Ramos (cell line): Measurements from ENCODE around the gene HEXIM2.

Experiments
- in situ Hi-C: fragments of 300-500 bp; cut with MboI; formaldehyde crosslinking; loops from one replicate; pipeline ENCODE4 v1.14.3; 2022; ENCODE audit warnings: low sequenced_read_pairs; ENCODE audit not compliant: unreplicated experiment

HEXIM2 gene

DNA sequence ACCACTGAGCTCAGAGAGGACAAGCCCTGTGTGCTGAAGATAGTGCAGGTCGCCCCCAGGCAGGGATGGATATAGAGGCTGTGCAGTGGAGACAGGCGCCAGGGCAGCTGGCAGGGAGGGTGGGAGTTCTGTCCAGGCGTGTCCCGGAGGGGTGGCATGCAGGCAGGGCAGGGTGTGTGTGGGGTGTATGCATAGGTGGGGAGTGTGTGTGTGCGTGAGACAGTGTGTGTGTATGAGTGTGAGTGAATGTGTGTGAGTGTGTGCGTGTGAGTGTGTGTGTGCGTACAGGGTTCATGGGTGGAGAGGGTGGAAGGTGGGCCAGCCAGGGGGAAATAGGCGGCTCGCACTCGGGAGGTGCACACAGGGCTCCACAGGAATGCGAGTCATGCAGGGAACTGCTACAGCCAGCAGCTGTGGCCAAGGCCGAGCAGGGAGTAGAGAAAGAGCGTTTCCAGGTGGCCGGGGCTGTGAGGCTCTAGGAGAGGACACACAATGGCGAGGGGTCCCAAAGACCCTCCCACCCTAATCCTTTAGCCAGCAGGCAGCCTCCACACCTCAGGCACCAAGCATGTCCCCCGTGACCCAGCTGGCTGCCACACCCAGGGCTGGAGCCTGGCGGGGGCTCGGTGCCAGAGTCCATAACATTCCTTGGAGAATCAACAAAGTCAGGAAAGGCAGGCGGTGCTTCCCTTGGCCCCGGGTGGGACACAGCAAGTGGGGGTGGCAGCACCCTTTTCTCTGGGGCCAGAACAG is 34.0 kb upstream of the HEXIM2 start:
- in situ Hi-C loops, result no loop called here

- in situ Hi-C loops, result no loop called here
Measured at GRCh38 chr17:45128331-45128730, 33.3 kb upstream of the HEXIM2 start.

GRCh38 chr17:45128989-45129388 is 32.7 kb upstream of the HEXIM2 start:
- in situ Hi-C loops, result no loop called here

GRCh38 chr17:45129426-45129939 is 32.2 kb upstream of the HEXIM2 start:
- in situ Hi-C loops, result no loop called here

GRCh38 chr17:45129940-45130680 is 31.6 kb upstream of the HEXIM2 start:
- in situ Hi-C loops, result no loop called here

DNA sequence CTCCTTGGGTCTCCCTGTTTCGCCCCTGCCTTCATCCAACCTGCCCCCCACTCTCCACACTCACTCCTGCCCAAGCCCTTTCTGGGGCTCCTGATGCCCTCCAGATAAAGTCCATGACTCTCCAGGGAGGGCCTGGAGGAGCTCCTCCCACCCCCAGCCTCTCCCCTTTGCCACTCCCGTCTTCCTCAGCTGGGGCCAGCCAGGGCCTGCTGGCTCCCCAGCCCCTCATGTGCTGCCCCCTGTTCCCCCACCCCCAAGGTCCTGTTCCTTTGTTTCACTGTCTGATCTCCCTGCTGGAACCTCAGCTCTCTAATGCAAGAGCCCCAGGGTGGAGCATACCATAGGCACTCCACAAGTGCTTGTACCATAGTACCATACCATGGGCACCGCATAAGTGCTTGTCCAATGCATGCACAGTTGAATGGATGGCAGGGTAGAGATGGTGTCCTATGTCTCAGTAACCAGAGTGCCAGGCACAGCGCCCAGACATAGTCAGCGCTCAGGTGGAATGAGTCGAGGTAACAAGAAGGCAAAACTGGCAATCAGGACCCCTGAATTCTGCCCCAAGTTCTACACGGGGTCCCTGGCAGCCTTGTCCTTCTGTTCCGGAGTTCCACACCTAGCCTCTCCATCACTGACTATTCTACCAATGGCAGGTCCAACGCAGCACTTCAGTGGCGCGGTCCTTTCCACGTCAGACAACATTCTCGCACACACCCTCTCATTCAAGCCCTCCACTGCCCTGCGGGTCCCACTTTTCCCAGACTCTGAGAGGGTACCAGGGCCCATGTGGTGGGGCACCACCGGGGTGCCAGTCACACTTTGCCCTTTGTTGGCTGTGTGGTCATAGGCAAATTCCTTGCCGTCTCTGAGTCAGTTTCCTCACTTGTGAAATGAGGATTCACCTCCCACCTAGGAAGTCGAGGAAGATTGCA is 30.7 kb upstream of the HEXIM2 start:
- in situ Hi-C loops, result no loop called here

DNA sequence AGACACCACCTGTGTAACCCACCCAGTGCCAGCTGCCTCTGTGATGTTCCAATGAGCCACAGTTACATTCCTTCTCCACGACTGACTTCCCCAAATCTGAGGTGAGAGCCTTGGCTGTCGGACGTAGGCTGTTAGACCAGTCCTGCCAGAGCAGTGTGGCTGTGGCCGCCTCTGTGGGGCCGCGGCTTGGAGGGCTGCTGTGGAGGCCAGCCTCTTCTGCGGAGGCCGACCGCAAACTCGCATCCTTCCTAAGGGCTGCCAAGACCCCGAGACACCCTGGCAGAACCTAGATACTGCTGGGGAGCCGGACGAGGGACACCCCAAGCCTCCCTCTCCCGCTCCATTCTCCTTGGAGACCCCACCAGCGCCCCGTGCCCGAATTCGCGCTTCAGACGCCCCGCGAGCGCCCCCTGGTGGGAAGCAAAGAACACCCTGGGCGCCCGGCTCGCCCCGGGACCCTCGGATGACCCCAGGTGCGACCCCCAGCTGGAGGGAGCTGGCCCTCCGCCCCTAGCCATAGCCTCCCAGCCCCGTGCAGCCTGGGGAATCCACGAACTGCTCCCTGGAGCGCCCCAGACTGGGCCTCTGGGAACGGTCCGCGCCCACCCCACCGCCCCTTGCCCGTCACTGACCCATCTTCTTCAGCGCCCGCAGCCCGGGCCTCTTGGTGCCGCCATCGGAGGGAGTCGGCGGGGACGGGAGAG is 29.9 kb upstream of the HEXIM2 start:
- in situ Hi-C loops, result no loop called here

DNA sequence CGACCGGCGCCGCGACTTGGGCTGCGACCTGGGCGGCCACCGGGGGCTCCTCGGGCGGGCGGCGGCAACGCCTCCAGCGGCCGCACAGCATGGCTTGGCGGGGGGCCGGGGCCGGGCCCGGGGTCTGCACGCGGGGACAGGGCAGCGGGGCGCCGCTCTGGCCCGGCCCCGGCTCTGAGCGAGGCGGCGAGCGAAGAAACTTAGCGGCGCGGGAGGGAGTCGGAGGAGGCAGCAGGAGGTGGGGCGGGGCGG is 29.4 kb upstream of the HEXIM2 start, which contains the start of gene PLCD3:
PLCD3 (minus strand) TSS at position 196 of the 252 bp plus-strand sequence; CDS start at position 91, 105 bp downstream.
- in situ Hi-C loops, result no loop called here

DNA sequence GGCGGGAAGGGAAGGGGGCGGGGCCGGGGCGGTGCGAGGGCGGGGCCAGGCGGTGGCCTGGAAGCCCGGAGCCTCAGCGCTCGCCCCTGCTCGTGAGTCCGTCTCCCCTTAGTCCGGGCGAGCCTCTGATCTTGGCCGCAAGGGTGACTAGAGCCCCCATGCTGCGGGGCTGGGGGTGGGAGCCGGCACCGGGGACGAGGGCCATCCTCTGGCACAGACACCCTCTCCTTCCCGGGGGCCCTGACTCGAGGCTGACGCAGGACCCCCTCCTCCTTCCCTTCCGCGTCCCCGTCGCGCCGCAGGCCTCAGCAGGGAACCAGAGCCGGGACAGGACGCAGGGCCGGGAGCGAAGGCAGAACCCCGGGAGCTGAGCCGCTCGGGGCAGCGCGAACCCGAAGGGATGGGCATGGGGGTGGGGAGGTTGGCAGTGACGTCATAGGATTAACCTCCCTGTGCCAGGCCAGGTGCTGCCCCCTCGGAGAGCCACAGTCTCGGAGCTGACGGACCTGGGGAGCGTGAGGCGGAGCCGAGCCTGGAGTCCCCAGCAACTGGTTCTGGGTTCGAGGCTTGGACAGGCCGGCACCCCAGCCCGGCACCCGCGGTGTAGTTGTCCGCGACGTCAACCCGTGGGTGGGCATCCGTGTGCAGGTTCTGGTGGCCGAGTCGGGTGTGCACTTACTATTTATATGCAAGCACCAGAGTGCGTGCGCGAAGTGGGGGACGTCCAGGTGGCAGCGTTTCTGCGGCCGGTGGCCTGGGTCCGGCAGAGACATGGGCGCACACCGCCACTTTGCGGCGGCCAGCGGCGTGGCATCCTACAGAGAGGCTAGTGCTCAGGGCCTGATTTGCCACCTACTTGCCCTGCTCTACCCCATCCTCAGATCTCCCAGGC is 28.9 kb upstream of the HEXIM2 start:
- in situ Hi-C loops, result no loop called here

DNA sequence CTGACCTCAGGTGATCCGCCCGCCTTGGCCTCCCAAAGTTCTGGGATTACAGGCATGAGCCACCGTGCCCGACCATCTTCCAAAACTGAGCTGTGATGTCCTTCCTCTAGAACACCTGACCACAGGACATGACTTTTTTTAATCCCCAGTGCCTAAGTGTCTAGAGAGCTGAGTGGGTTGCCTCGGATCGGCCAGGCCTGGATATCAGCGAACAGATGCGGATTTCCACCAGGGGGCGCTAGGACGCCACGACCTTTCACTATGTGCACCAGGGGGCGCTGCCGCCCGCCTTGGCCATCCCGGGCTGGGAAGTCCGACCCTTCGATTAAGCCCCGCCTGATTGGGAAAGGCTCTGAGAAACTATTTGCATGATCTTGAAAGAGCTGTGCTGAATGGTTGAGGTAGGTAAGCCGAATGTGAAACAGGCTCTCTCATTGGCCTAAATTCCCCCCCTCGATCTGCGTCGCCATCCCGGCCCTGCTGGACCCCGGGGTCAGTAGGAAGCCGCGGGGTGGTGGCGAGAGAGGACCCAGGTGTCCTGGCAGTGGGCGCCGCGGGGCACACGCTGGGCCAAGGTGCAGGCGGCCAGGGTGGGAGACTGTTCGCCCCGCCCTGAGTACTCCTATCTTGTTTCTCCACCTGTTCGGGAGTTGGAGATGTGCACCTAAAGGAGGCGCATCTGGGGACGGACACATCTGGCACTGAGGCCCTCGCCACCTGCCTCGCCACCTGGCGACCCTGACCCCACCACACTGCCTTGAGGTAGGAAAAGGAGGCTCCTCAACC is 26.3 kb upstream of the HEXIM2 start, which contains the start of gene ACBD4:
ACBD4 (plus strand) TSS at position 496 of the 786 bp plus-strand sequence. CDS start 458 bp downstream, outside the sequence.
- in situ Hi-C loops, result no loop called here

DNA sequence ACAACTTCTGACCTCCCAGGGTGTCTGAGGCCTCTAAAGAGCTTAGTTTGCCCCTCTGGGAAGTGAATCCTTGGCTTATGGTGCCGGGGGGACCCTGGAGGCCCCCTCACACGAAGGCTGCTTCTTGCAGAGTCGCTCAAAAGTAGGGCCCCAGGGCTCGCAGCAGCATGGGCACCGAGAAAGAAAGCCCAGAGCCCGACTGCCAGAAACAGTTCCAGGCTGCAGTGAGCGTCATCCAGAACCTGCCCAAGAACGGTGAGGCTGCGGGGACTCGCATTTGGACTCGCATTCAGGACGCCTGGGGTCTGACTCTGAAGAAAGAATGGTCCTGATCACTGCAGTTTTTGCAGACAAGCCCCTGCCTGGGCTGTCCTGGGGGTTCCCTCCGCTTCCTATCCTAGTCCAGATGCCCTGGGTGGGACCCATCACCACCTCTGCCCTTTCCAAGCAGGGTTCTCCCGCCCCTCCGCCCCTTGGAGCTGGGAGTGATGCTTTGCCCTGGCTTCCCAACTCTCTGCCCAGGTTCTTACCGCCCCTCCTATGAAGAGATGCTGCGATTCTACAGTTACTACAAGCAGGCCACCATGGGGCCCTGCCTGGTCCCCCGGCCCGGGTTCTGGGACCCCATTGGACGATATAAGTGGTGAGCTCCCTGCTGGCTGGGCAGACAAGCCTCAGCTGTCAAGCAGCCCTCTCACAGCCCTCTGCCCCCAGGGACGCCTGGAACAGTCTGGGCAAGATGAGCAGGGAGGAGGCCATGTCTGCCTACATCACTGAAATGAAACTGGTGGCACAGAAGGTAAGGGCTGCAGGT is 25.5 kb upstream of the HEXIM2 start:
- in situ Hi-C loops, result no loop called here

DNA sequence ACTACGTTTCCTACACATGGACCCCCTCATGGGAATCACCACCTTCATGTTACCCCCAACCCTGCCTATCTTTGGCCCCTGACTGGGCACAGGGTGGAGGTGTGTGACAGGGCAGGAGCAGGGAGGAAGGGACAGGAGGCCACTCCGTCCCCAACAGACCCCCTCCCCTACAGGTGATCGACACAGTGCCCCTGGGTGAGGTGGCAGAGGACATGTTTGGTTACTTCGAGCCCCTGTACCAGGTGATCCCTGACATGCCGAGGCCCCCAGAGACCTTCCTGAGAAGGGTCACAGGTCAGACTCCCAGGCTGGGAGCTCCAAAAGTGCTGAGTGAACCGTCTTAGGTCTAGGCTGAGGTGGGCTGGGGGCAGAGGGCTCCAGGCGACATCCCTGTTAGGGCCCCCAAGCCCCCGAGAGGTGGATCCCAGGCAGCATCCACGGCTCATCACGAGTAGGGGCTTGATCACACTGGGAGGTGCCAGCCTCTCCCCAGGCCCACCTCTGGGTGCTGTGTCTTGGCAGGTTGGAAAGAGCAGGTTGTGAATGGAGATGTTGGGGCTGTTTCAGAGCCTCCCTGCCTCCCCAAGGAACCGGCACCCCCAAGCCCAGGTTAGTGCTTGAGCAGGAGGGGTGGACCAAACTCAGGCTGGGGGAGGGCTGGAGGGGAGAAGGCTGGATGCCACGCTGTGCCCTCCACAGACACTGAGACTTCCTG is 24.7 kb upstream of the HEXIM2 start:
- in situ Hi-C loops, result no loop called here

GRCh38 chr17:45137561-45138305 is 23.9 kb upstream of the HEXIM2 start:
- in situ Hi-C loops, result no loop called here

DNA sequence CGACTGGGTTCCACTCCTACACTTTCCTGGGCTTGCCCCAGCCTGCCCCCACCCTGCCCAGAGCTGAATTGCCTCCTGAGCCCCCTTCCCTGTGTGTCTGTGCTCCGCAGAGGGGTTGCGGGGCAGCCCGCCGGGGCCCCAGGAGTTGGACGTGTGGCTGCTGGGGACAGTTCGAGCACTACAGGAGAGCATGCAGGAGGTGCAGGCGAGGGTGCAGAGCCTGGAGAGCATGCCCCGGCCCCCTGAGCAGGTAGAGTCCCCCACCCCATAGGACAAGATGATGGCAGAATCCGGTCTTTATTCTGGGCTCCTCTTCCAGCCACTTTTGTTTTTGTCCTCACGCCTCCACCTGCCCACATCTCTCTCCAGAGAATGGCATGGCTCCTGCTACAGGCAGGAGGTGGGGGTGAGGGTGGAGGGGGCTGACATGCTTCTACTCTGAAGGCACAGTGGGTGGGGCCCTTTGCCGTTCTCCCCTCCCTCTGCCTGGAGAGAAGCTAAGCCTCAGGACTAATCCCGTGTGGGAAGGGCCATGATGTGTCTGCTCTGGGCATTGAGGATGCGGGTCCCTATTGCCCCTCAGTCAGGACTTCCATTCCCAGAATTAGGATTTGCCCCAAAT is 22.7 kb upstream of the HEXIM2 start:
- in situ Hi-C loops, result no loop called here

GRCh38 chr17:45139533-45139920 is 22.1 kb upstream of the HEXIM2 start:
- in situ Hi-C loops, result no loop called here
